HG02623 (cell line): ENCODE results near the gene NKD2.

ENCODE experiments used
- ATAC-seq: cut with Tn5 transposase; IDR thresholded peaks from one replicate; pipeline ENCODE4 v1.9.1; 2021; ENCODE audit warnings: moderate library complexity; ENCODE audit not compliant: unreplicated experiment

Gene NKD2

GRCh38 chr5:978693-979092 lies 29.9 kb upstream of the NKD2 start:
- no peak for ATAC-seq

GRCh38 chr5:979100-979817 lies 29.3 kb upstream of the NKD2 start:
- ATAC-seq = no peak

- no peak for ATAC-seq
Measured at GRCh38 chr5:980001-980588, 28.5 kb upstream of the NKD2 start.

GRCh38 chr5:980966-981365 lies 27.6 kb upstream of the NKD2 start:
- no peak for ATAC-seq

GRCh38 chr5:981456-981855 lies 27.1 kb upstream of the NKD2 start:
- ATAC-seq = no peak

- ATAC-seq = no peak
Measured at GRCh38 chr5:982377-983237, 26.0 kb upstream of the NKD2 start.

GRCh38 chr5:983238-983524 lies 25.4 kb upstream of the NKD2 start:
- no peak for ATAC-seq

- no peak for ATAC-seq
Measured at GRCh38 chr5:983568-983967, 25.0 kb upstream of the NKD2 start.

- no peak for ATAC-seq
Measured at GRCh38 chr5:984774-985173, 23.8 kb upstream of the NKD2 start.

- no peak for ATAC-seq
Measured at GRCh38 chr5:987761-988160, 20.8 kb upstream of the NKD2 start.

GRCh38 chr5:988322-988721 lies 20.3 kb upstream of the NKD2 start:
- ATAC-seq = no peak

- no peak for ATAC-seq
Measured at GRCh38 chr5:989961-990530, 18.6 kb upstream of the NKD2 start.

- ATAC-seq = no peak
Measured at GRCh38 chr5:991472-992267, 16.9 kb upstream of the NKD2 start.

GRCh38 chr5:994272-994607 lies 14.4 kb upstream of the NKD2 start:
- ATAC-seq = no peak

GRCh38 chr5:994821-995220 lies 13.8 kb upstream of the NKD2 start:
- no peak for ATAC-seq

- no peak for ATAC-seq
Measured at GRCh38 chr5:995318-995717, 13.3 kb upstream of the NKD2 start.

- no peak for ATAC-seq
Measured at GRCh38 chr5:997001-997474, 11.6 kb upstream of the NKD2 start.

- ATAC-seq = no peak
Measured at GRCh38 chr5:997711-998110, 10.9 kb upstream of the NKD2 start.

GRCh38 chr5:998246-999031 lies 10.2 kb upstream of the NKD2 start:
- ATAC-seq = no peak

- no peak for ATAC-seq
Measured at GRCh38 chr5:999032-999501, 9.5 kb upstream of the NKD2 start.
